Measurements from ENCODE around the gene MARCHF5.

- TF ChIP-seq CTCF (IDR thresholded peaks at IDR 0.05) = no peak
- TF ChIP-seq POLR2AphosphoS5 (IDR thresholded peaks at IDR 0.05) = no peak
- no peak for TF ChIP-seq POLR2A (IDR thresholded peaks at IDR 0.05)
- no peak for TF ChIP-seq EP300 (IDR thresholded peaks at IDR 0.05; ENCODE audit: low read depth)
Measured at GRCh38 chr10:92384741-92385140, 93.8 kb downstream of the MARCHF5 start.
